WERI-Rb-1 (cell line): ENCODE data around the gene OSBPL7.

ENCODE experiments used
- DNase-seq: peaks from one replicate; pipeline ENCODE4 v3.0.0-alpha.2; 2020
- H3K27ac ChIP-seq: fragments of 250-450 bp; sonication (Bioruptor Pico); 2 replicates; pipeline ENCODE4 v1.5.1; 2020; ENCODE audit warnings: mild to moderate bottlenecking, moderate library complexity
- H3K27me3 ChIP-seq: fragments of 250-450 bp; sonication (Bioruptor Pico); 2 replicates; pipeline ENCODE4 v1.5.1; 2021; ENCODE audit warnings: mild to moderate bottlenecking, low read depth, moderate library complexity; ENCODE audit not compliant: insufficient read depth, severe bottlenecking
- H3K36me3 ChIP-seq: fragments of 250-450 bp; sonication (Bioruptor Pico); 2 replicates; pipeline ENCODE4 v1.5.1; 2020; ENCODE audit warnings: mild to moderate bottlenecking, moderate library complexity
- H3K4me3 ChIP-seq: 2 replicates; pipeline ENCODE4 v1.5.1; 2011; ENCODE audit warnings: low read depth, mild to moderate bottlenecking, control low read depth, low read length
- H3K9me3 ChIP-seq: fragments of 250-450 bp; sonication (Bioruptor Pico); 2 replicates; pipeline ENCODE4 v1.5.1; 2021; ENCODE audit warnings: mild to moderate bottlenecking, moderate library complexity; ENCODE audit not compliant: severe bottlenecking
- CTCF ChIP-seq: IDR thresholded peaks from 2 replicates; pipeline ENCODE4 v1.5.1; 2011; ENCODE audit warnings: low read depth, mild to moderate bottlenecking, control low read depth, inconsistent platforms, low read length

The OSBPL7 gene

GRCh38 chr17:47821424-47822391 lies at the start of gene OSBPL7:
Gene OSBPL7 (minus strand): TSS chr17:47821794. CDS start chr17:47820278, 1,516 bp downstream.
- DNase-seq: peak; percentile 96
- no peaks in the 10 kb centered on the region for H3K9me3 ChIP-seq
- peak within 1 kb of the TSS; percentile 33 for H3K27ac ChIP-seq
- peak within 1 kb of the TSS; percentile 61 for H3K4me3 ChIP-seq
- H3K36me3 ChIP-seq: peaks cover 50% of the 10 kb centered on the region
- H3K27me3 ChIP-seq: no peaks in the 10 kb centered on the region
- peak; percentile 52 for TF ChIP-seq CTCF

GRCh38 chr17:47871048-47871447 lies 49.5 kb upstream of the OSBPL7 start:
- no peaks in the 10 kb centered on the region for H3K9me3 ChIP-seq
- no peaks in the 10 kb centered on the region for H3K36me3 ChIP-seq
- H3K4me3 ChIP-seq: no peak overlapping the region
- no peaks in the 10 kb centered on the region for H3K27me3 ChIP-seq
- no peak for DNase-seq
- TF ChIP-seq CTCF: no peak
- no peak overlapping the region for H3K27ac ChIP-seq

- Histone ChIP-seq H3K27me3 (no peaks in the 10 kb centered on the region), H3K36me3 (no peaks in the 10 kb centered on the region), H3K27ac (no peak overlapping the region; the same call in none of the 2 replicates), H3K9me3 (no peaks in the 10 kb centered on the region), H3K4me3 (no peak overlapping the region)
- no peak for DNase-seq
- no peak for TF ChIP-seq CTCF
Observed at GRCh38 chr17:47870056-47870455, 48.5 kb upstream of the OSBPL7 start.

- no peak overlapping the region for H3K27ac ChIP-seq
- H3K9me3 ChIP-seq: no peaks in the 10 kb centered on the region
- H3K36me3 ChIP-seq: no peaks in the 10 kb centered on the region
- TF ChIP-seq CTCF: no peak
- DNase-seq: no peak
- H3K27me3 ChIP-seq: no peaks in the 10 kb centered on the region
- no peak overlapping the region for H3K4me3 ChIP-seq
Observed at GRCh38 chr17:47869114-47869513, 47.5 kb upstream of the OSBPL7 start.

- no peaks in the 10 kb centered on the region for H3K36me3 ChIP-seq
- TF ChIP-seq CTCF: no peak
- no peak overlapping the region for H3K27ac ChIP-seq
- no peaks in the 10 kb centered on the region for H3K9me3 ChIP-seq
- no peaks in the 10 kb centered on the region for H3K27me3 ChIP-seq
- no peak for DNase-seq
- no peak overlapping the region for H3K4me3 ChIP-seq
Observed at GRCh38 chr17:47867813-47868533, 46.4 kb upstream of the OSBPL7 start.
